Activated naive CD4-positive, alpha-beta T cell treated with anti-CD3 and anti-CD28 coated beads, Interleukin-2, amount 10 ng/mL, durations not matched to agents 5 hours and 36 hours (primary cell): ENCODE data around the gene RPP38. TPM values are rescaled to one million over a fixed set of nuclear protein-coding genes. Genes with fewer than 3 reads are reported as not detected.

Experiments used
- total RNA-seq, 2 experiments: library from RNA; stranded (reverse); gene quantifications; one replicate each; pipeline ENCODE4 v1.2.3, GENCODE V29; 2021

The RPP38 gene
- total RNA-seq, result 10 to 100 TPM; 15.2 to 16.2 TPM

GRCh38 chr10:15097011-15097812 is at the start of gene RPP38:
Gene RPP38 (plus strand): TSS chr10:15097355. CDS start chr10:15103315, 5,960 bp downstream.

GRCh38 chr10:15088428-15089261 is 8.5 kb upstream of the RPP38 start, which contains the start of gene ACBD7:
Gene ACBD7 (minus strand): TSS chr10:15088776. CDS start chr10:15088728, 48 bp downstream.

Other genes with a start within 250 kb of the RPP38 start
- gene SUV39H2, start 218.5 kb upstream of the RPP38 start, total RNA-seq, result 10 to 100 TPM; 18.0 to 22.9 TPM
- gene DCLRE1C, start 143.3 kb upstream of the RPP38 start, total RNA-seq, result 10 to 100 TPM; 40.3 to 45.7 TPM
- under 1 TPM in 1 of 2 experiments, not detected in 1; 0.58 TPM for gene MEIG1, start 138.0 kb upstream of the RPP38 start, total RNA-seq
- 1 to 10 TPM; 9.0 to 9.9 TPM for gene OLAH, start 53.4 kb upstream of the RPP38 start, total RNA-seq
- gene ACBD7, start 8.6 kb upstream of the RPP38 start, total RNA-seq, result 1 to 10 TPM; 4.4 to 4.5 TPM
- 10 to 100 TPM; 43.8 to 45.4 TPM for gene NMT2, start 71.3 kb downstream of the RPP38 start, total RNA-seq